ENCODE measurements around the gene RRP12.
"Not testable (repeated sequence)": the region's sequence is repeated elsewhere in the genome, so short reads cannot be mapped to it uniquely, and the experiment has no call there.

Gene RRP12

DNA sequence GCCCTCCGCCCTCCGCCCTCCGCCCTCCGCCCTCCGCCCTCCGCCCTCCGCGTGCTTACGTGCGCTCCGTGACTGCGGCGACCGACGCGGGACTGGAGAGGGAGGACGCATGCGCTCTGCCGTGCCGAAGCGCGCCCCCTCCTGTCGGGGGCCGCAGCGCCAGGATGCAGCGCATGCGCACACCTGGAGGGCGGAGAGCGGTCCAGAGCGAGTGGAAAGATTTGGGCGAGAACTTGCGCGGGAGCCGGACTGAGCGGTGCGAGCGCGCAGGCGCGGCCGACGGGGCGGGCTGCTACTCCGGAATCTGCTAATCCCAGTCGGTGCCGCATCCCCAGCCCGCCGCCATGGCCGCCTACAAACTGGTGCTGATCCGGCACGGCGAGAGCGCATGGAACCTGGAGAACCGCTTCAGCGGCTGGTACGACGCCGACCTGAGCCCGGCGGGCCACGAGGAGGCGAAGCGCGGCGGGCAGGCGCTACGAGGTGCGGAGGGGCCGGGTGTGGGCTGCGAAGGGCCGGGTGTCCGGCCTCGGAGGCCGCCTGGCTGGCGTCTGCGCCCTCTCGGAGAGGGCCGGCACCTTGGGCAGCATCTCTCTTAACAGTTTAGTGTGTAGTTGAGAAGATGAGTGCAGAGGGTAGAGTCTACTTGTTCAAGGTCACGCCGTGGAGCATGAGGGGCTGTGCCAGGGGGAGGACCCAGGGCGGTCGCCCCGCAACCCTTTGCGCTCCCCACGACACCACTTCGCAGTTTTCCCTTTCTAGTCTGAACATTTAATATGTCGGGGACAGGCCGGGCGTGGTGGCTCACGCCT lies 25.0 kb upstream of the RRP12 start, which contains the start of gene PGAM1:
Gene PGAM1 (plus strand): TSS at position 228 of the 812 bp plus-strand sequence. CDS start 117 bp downstream, at position 345.
- TF ChIP-seq, protein P1, sequence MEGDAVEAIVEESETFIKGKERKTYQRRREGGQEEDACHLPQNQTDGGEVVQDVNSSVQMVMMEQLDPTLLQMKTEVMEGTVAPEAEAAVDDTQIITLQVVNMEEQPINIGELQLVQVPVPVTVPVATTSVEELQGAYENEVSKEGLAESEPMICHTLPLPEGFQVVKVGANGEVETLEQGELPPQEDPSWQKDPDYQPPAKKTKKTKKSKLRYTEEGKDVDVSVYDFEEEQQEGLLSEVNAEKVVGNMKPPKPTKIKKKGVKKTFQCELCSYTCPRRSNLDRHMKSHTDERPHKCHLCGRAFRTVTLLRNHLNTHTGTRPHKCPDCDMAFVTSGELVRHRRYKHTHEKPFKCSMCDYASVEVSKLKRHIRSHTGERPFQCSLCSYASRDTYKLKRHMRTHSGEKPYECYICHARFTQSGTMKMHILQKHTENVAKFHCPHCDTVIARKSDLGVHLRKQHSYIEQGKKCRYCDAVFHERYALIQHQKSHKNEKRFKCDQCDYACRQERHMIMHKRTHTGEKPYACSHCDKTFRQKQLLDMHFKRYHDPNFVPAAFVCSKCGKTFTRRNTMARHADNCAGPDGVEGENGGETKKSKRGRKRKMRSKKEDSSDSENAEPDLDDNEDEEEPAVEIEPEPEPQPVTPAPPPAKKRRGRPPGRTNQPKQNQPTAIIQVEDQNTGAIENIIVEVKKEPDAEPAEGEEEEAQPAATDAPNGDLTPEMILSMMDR (IDR thresholded peaks at IDR 0.05; ENCODE audit: low read depth, low read length) = peak; percentile 63
- DNase-seq (ENCODE audit: low read depth in 2 of 2) = peak; percentile 96 to 98
- H3K4me3 ChIP-seq (replicated peaks in 1 of 2; ENCODE audit: low read depth in 2 of 2, low read length in 2 of 2) = peak within 1 kb of the TSS; percentile 76 to 92

DNA sequence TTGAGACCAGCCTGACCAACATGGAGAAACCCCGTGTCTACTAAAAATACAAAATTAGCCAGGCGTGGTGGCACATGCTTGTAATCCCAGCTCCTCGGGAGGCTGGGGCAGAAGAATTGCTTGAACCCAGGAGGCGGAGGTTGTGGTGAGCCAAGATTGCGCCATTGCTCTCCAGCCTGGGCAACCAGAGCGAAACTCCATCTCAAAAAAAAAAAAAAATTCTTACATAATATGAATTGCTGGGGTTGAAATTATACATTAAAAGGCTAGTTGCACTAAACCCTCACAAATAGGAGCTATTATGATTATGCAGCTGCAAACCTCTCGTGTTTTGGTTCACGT lies 22.6 kb upstream of the RRP12 start:
- not testable (repeated sequence) for DNase-seq (ENCODE audit: low read depth in 2 of 2); H3K4me3 ChIP-seq (replicated peaks in 1 of 2; ENCODE audit: low read depth in 2 of 2, low read length in 2 of 2)

DNA sequence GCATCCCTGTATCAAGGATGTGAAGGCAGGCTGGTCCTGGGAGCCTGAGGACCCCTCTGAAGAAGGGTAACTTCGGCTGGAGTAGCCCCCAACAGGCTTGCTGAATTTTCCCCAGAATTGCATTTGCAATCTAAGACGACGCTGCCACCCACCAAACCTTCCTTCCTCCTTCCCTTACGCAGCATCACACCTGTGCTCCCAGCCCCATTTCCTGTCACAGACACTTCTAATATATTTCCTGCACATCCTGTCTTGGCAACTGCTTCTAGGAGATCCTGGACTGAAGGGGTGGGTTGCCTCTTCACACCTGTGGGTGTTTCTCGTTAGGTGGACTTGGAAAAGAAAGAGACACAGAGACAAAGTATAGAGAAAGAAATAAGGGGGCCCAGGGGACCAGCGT lies 15.4 kb upstream of the RRP12 start:
- DNase-seq (ENCODE audit: low read depth in 2 of 2) = no peak
- no peak overlapping the region for H3K4me3 ChIP-seq (replicated peaks in 1 of 2; ENCODE audit: low read depth in 2 of 2, low read length in 2 of 2)
- TF ChIP-seq, protein P1 (IDR thresholded peaks at IDR 0.05; ENCODE audit: low read depth, low read length) = no peak

DNA sequence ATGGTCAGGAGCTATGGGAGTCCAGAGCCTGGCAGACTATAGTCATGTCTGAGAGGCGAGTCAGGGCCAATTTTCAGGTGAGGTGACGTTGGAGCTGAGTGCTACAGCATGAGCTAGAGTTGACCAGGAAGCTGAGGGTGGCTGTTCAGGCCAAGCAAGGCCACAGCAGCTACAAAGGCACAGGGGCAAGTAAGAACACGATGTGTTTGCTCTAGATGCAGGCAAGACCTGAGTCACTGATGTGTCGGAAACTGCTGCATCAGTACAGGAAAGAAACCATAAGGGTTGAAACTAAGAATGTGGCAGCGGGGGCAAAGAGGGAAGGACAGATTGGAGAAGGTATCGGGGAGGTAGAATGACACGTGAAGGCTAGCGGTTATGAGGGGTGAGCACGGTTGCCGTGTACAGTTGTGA lies 11.8 kb upstream of the RRP12 start:
- no peak overlapping the region for H3K4me3 ChIP-seq (replicated peaks in 1 of 2; ENCODE audit: low read depth in 2 of 2, low read length in 2 of 2)
- DNase-seq (ENCODE audit: low read depth in 2 of 2) = no peak
- TF ChIP-seq, protein P1 (IDR thresholded peaks at IDR 0.05; ENCODE audit: low read depth, low read length) = no peak

DNA sequence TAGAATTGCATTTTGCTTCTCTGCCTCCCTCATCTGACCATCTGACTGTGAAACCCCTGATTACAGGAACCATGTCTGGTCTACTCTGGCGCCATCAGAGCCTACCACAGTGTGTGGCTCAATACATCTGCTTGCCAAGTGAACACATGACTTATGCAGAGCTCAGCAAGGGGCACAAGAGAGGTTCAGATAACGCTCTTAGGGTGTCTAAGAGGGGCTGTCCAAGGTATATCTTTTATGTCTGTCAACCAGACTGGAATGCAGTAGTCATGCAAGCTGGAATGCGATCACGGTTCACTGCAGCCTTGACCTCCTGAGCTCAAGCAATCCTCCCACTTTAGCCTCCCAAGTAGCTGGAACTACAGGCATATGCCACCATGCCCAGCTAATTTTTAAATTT lies 10.3 kb upstream of the RRP12 start:
- H3K4me3 ChIP-seq (replicated peaks in 1 of 2; ENCODE audit: low read depth in 2 of 2, low read length in 2 of 2) = no peak overlapping the region
- peak; percentile 22 to 67 for DNase-seq (ENCODE audit: low read depth in 2 of 2)
- TF ChIP-seq, protein P1 (IDR thresholded peaks at IDR 0.05; ENCODE audit: low read depth, low read length) = no peak

DNA sequence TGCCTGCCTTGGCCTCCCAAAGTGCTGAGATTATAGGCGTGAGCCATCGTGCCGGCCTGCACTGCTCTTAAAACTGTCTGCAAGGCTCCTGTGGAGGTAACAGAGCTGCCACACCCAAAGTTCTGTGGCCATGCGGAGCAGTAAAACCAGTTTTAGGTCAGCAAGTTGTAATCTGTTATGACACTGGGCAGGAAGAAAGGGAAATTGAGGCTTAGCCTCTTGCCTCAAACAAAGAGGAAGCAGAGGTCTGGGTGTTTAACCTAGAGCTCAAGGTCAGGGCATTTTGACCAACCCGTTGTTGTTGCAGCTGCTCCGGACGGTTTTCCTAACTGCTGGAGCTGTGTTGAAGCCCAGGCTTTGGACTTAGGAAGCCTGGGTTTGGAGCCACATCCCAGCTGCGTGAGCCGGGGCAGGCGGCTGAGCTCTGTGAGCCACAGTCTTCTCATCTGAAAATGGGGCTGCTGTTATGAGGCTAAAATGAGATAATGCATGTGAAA lies 7.4 kb upstream of the RRP12 start:
- TF ChIP-seq, protein P1 (IDR thresholded peaks at IDR 0.05; ENCODE audit: low read depth, low read length) = no peak
- no peak overlapping the region for H3K4me3 ChIP-seq (replicated peaks in 1 of 2; ENCODE audit: low read depth in 2 of 2, low read length in 2 of 2)
- no peak for DNase-seq (ENCODE audit: low read depth in 2 of 2)

DNA sequence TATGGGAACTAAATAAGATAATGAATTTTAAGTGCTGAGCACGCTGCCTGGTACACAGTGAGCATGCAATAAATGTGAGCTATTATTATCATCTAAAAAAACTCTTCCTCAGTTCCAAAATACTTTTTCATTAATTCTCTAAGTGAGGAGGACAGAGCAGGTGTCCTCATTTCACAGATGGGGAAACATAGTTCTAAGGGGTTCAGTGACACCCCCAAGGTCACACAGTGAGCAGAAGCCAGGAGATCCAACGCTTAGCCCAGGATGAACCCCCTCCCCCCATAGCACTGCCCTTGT lies 6.8 kb upstream of the RRP12 start:
- TF ChIP-seq, protein P1 (IDR thresholded peaks at IDR 0.05; ENCODE audit: low read depth, low read length) = no peak
- H3K4me3 ChIP-seq (replicated peaks in 1 of 2; ENCODE audit: low read depth in 2 of 2, low read length in 2 of 2) = no peak overlapping the region
- no peak for DNase-seq (ENCODE audit: low read depth in 2 of 2)
